ENCODE data around the gene TMEFF2. TPM values are rescaled to one million over a fixed set of nuclear protein-coding genes. Genes with fewer than 3 reads are reported as not detected.

TMEFF2 gene
- polyA plus RNA-seq, 1 of the 3 experiments (the other 2 are of a cell fraction): 5.4 TPM

DNA sequence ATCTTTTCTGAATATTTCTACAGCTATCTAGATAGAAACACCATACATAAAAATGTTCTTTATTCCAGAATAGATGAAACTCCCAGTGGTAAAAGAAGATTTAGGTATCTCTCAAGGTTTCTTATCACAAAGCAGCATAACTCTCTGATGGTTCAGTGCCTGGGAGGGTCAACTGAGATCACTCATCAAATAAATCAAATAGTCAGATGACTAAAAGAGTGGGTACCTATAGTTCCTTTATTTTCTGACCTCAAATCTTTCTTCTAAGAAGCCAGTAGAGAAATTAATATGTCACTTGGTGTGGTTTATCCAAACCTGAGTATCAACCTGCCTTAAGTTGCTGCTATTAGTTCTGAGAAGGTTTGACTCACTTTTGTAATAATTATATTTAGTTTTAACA lies 120.9 kb downstream of the TMEFF2 start:
- Histone ChIP-seq H3K79me2 (ENCODE audit: insufficient read depth) (no peaks in the 10 kb centered on the region), H3K27ac (ENCODE audit: low read depth in 2 of 2, low read length in 1 of 2) (no peak overlapping the region), H3K4me3 (ENCODE audit: low read depth in 2 of 2, low read length in 1 of 2) (no peak overlapping the region), H3K9me2 (no peaks in the 10 kb centered on the region), H3K4me2 (no peak overlapping the region), H4K20me1 (ENCODE audit: insufficient read depth) (no peaks in the 10 kb centered on the region), H3K9me3 (no peaks in the 10 kb centered on the region), H3K36me3 (replicated peaks in 1 of 2; ENCODE audit: control insufficient read depth in 1 of 2, insufficient read depth in 2 of 2, low read length in 1 of 2) (no peaks in the 10 kb centered on the region), H2AFZ (ENCODE audit: low read depth) (no peak overlapping the region), H3K4me1 (ENCODE audit: control insufficient read depth in 1 of 2, insufficient read depth in 2 of 2, low read depth in 1 of 2, low read length in 1 of 2) (peaks cover 0 to 6% of the 10 kb centered on the region in 2 experiments; a peak in 2 of 4 replicates), H3K27me3 (ENCODE audit: insufficient read depth) (no peaks in the 10 kb centered on the region), H3F3A (replicated peaks; ENCODE audit: insufficient read depth) (no peaks in the 10 kb centered on the region), H3K9ac (no peak overlapping the region)
- DNase-seq: no peak
- no peak for TF ChIP-seq EZH2phosphoT487 (IDR thresholded peaks at IDR 0.05; ENCODE audit: borderline replicate concordance, low read depth)
- TF ChIP-seq RFX5 (IDR thresholded peaks at IDR 0.05; ENCODE audit: low read length): no peak
- CTCF ChIA-PET: no interaction called here
- POLR2A ChIA-PET: no interaction called here

GRCh38 chr2:192072778-192073177 lies 122.0 kb downstream of the TMEFF2 start:
- no peaks in the 10 kb centered on the region for H3F3A ChIP-seq (replicated peaks; ENCODE audit: insufficient read depth)
- H3K4me1 ChIP-seq (ENCODE audit: control insufficient read depth in 1 of 2, insufficient read depth in 2 of 2, low read depth in 1 of 2, low read length in 1 of 2): peaks cover 0 to 6% of the 10 kb centered on the region in 2 experiments; a peak in 2 of 4 replicates
- H3K27me3 ChIP-seq (ENCODE audit: insufficient read depth): no peaks in the 10 kb centered on the region
- no peak overlapping the region for H3K27ac ChIP-seq (ENCODE audit: low read depth in 2 of 2, low read length in 1 of 2)
- 95% methylated on average over 1 of the region's 1 CpG for WGBS (ENCODE audit: low lambda C conversion rate)
- CTCF ChIA-PET: no interaction called here
- no peak overlapping the region for H3K4me3 ChIP-seq (ENCODE audit: low read depth in 2 of 2, low read length in 1 of 2)
- POLR2A ChIA-PET: no interaction called here
- H3K9ac ChIP-seq: no peak overlapping the region
- no peak overlapping the region for H2AFZ ChIP-seq (ENCODE audit: low read depth)
- no peaks in the 10 kb centered on the region for H3K79me2 ChIP-seq (ENCODE audit: insufficient read depth)
- no peak for TF ChIP-seq CHD2 (IDR thresholded peaks at IDR 0.05; ENCODE audit: low read length, partially characterized antibody)
- no peak for TF ChIP-seq CTCF (IDR thresholded peaks at IDR 0.05)
- no peak for TF ChIP-seq GATA2 (CRISPR knock-in tag; IDR thresholded peaks at IDR 0.05)
- TF ChIP-seq JUND (IDR thresholded peaks at IDR 0.05): no peak
- TF ChIP-seq FOSL2 (IDR thresholded peaks at IDR 0.05; ENCODE audit: borderline replicate concordance, low read depth): no peak
- TF ChIP-seq TEAD4 (IDR thresholded peaks at IDR 0.05; ENCODE audit: borderline replicate concordance, insufficient read depth): no peak
- no peak for TF ChIP-seq ELF1 (IDR thresholded peaks at IDR 0.05)
- TF ChIP-seq ZBTB33 (IDR thresholded peaks at IDR 0.05; ENCODE audit: borderline replicate concordance, low read depth): no peak
- no peak for TF ChIP-seq SIN3A (IDR thresholded peaks at IDR 0.05; ENCODE audit: borderline replicate concordance, low read depth, low read length)
- TF ChIP-seq USF2 (IDR thresholded peaks at IDR 0.05; ENCODE audit: borderline replicate concordance, low read depth, low read length): no peak
- no peak for TF ChIP-seq PBX3 (IDR thresholded peaks at IDR 0.05)
- no peak for TF ChIP-seq EP300 (IDR thresholded peaks at IDR 0.05; ENCODE audit: borderline replicate concordance in 1 of 2, low read depth in 1 of 2, low read length in 1 of 2)
- TF ChIP-seq MEF2A (IDR thresholded peaks at IDR 0.05; ENCODE audit: borderline replicate concordance, low read depth): no peak
- no peak for TF ChIP-seq GABPA (IDR thresholded peaks at IDR 0.05; ENCODE audit: low read depth)
- no peak for TF ChIP-seq YY1 (IDR thresholded peaks at IDR 0.05; ENCODE audit: low read depth)
- TF ChIP-seq TCF12 (IDR thresholded peaks at IDR 0.05): no peak
- TF ChIP-seq, protein P1, sequence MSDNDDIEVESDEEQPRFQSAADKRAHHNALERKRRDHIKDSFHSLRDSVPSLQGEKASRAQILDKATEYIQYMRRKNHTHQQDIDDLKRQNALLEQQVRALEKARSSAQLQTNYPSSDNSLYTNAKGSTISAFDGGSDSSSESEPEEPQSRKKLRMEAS (IDR thresholded peaks at IDR 0.05; ENCODE audit: low read depth): no peak
- TF ChIP-seq TAF1 (IDR thresholded peaks at IDR 0.05; ENCODE audit: borderline replicate concordance, low read depth, low read length): no peak
- no peak for TF ChIP-seq MXI1 (IDR thresholded peaks at IDR 0.05; ENCODE audit: low read depth, low read length)
- no peak for TF ChIP-seq RFX5 (IDR thresholded peaks at IDR 0.05; ENCODE audit: low read length)
- no peaks in the 10 kb centered on the region for H3K36me3 ChIP-seq (replicated peaks in 1 of 2; ENCODE audit: control insufficient read depth in 1 of 2, insufficient read depth in 2 of 2, low read length in 1 of 2)
- H4K20me1 ChIP-seq (ENCODE audit: insufficient read depth): no peaks in the 10 kb centered on the region
- H3K9me2 ChIP-seq: no peaks in the 10 kb centered on the region
- no peak overlapping the region for H3K4me2 ChIP-seq
- DNase-seq: no peak
- no peaks in the 10 kb centered on the region for H3K9me3 ChIP-seq
